NOMO-1 treated with dmso at 0.1 percent for 144 hours (cell line): ENCODE results near the gene ATAD3B.
"Not testable (repeated sequence)": the region's sequence is repeated elsewhere in the genome, so short reads cannot be mapped to it uniquely, and the experiment has no call there.

ENCODE experiments used
- DNase-seq: peaks from one replicate; lab custom pipeline; 2025; ENCODE audit not compliant: unreplicated experiment; lab: John Stamatoyannopoulos, UW

Gene ATAD3B

DNA sequence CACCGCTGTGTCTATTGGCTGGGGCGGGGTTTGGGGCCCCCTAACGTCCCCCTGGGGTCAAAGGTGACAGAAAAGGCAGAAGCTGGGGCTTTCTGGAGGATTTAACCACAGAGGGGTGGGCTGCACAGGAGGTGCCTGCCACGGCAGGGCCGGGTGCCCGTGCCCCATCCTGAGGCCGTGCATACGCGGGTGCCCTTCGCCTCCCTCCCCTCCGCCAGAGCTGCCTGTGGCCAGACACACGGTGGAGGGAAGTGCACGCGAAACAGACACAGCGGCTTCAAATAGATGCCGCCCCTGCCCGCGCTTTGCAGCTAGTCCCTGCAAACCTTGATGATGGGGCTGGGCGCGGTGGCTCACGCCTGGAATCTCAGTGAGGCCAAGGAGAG lies 37.9 kb downstream of the ATAD3B start:
- DNase-seq: not testable (repeated sequence)

DNA sequence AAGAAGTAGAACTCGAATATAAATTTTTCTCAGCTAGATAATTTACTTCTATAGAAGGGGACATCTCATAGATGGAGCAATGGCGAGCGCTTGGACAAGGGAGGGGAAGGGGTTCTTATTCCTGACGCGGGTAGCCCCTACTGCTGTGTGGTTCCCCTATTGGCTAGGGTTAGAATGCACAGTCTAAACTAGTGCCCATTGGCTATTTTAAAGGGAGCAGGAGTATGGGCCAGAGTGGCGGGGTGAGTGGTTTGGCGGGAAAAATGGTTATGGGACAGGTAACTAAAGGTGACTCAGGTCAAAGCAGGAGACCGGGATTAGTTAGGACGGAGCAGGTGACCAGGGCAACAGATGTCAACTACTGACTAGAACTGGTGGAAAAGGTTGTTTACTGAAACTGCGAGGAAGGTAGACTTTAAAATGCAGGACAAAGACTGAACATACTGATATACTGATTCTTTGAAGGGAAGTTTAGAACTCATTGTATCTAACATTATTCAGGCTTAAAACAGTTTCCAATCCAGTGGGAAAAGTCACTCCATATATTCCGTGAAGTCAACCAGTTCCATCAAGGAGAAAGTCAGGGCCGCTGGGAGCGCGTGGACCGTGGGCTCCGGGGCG lies 39.5 kb downstream of the ATAD3B start:
- DNase-seq: no peak

DNA sequence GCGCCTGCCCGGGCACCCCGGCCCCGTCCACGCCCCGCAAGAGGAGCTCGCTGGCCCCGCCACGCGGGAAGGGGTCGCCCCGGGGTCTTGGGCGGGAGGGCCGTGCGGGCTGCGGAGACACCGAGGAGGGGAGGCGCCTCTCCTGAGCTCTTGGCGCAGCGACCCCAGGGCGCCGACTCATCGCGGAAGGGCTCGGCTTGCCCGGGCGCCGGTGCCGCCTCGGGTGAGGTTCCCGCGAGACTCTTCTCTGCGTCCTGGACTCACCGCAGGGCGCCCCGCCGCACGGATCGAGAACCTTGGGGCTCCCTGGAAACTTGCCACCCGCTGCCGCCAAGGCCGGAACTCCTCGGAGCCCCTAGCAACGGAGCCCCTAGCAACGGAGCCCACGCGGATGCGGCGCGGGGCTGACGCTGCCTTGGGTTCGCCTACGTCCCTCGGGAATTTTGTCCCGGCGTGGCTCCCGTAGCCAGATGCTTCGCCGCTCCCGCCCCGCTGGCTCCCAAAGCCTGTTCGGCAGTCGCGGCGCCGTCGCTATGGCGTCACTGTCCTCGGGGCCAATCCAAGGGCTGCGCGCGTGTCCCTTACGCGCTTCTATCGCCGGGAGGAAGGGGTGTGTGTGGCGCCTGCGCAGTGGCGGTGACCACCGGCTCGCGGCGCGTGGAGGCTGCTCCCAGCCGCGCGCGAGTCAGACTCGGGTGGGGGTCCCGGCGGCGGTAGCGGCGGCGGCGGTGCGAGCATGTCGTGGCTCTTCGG lies 40.1 kb downstream of the ATAD3B start, which contains the start of gene ATAD3A:
ATAD3A (plus strand) TSS at position 630 of the 753 bp plus-strand sequence; CDS start at position 737, 107 bp downstream.
- peak; percentile 90 for DNase-seq

DNA sequence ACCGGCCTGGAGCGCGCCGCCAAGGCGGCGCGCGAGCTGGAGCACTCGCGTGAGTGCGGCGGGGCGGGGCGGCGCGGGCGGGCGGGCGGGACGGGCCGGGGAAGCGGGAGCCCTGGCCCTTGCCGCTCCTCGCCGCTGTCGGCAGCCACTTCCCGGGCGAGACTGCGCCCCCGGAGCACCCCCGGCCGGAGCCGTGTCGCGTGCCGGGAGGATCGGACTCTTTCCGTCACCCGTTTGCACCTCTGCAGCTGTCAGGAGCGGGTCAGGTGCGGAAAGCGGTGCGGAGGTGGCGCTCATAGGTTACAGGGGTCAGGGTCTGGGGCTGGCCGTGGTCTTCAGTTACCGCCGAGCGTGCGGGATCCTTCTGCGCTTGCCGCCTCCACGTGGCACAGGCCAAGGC lies 40.9 kb downstream of the ATAD3B start:
- not testable (repeated sequence) for DNase-seq

DNA sequence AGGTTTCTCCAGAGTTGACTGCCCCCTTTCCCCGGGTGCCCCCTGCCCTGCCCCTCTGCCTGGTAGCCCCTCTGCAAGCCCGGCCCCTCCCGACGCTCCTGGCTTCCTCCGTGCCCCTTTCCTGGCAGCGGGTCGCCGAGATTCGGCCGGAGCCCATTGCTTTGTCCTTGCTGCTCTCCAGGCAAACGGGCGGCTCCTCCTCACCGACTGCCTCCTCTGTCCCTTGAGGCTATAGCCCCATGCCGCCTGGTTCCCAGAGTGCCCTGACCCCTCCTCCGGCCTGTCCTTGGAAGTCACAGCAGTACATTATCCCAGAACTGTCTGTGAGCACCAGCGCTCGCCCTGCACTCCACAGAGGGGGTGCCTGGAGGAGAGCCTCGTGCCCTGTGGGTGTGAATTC lies 42.1 kb downstream of the ATAD3B start:
- DNase-seq: not testable (repeated sequence)

DNA sequence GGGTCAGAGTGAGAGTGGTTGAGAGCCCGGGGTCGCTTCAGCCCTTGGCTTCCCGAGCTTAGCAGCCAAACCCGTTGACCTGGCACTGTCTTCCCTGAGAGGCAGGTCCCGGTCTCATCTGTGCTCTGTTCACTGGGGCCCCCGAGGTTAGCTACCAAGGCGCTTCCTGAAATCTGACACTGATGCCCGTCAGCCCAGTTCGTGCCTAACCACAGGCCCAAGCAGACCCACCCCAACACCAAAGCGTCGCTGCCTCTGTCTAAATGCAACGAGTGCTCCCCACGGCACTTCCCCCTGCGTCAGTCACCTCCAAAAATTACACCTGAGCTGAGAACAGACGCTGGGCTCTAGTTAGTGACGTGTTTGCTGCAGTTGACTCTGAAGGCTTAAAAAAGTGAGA lies 42.8 kb downstream of the ATAD3B start:
- not testable (repeated sequence) for DNase-seq

DNA sequence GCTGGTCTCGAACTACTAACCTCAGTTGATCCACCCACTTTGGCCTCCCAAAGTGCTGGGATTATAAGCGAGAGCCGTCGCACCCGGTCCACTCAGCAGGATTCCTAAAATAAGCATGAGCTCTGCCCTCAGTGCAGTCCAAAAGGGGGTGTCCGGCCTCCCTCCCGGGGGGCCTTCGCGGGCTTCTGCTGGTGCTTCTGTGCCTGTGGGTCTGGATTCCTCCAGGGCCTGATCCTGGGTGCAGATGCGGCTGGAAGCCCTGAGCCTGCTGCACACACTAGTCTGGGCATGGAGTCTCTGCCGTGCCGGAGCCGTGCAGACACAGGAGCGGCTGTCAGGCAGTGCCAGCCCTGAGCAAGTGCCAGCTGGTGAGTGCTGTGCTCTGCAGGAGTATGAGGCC lies 45.4 kb downstream of the ATAD3B start:
- not testable (repeated sequence) for DNase-seq

DNA sequence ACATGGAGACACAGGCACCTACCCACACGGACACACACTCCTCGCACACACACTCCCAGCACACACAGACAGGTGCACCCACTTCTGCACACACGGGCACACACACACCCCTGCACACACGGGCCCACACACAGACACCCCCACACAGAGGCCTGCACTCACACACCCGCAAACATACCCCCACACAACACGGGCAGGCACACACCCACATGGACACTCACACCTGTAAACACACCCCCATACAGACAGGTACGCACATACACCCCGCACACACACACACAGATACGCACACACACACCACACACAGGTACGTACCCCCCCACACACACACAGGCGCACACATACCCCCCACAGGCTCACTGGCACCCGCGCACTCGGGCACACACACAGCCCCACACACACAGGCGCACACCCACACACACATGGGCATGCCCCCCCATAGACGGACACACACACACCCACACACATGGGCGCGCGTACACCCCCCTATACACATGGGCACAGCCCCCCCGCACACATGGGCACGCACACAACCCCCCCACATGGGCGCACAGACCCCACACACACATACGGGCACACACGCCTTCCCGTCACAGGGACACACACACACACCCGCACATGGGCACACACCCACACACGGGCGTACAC lies 46.5 kb downstream of the ATAD3B start:
- DNase-seq: no peak

DNA sequence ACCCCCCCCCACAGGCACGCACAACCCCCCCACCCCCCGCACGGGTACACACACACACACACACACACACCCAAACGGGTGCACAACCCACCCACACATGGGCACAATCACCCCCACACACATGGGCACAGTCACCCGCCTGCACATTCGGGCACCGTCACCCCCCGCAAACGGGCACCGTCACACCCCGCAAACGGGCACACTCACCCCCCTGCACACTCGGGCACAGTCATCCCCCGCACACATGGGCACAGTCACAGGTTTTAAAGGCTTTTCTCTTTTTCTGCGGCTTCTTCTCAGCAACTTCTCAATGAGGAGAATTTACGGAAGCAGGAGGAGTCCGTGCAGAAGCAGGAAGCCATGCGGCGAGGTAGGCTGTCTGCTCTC lies 47.0 kb downstream of the ATAD3B start:
- DNase-seq: not testable (repeated sequence)

DNA sequence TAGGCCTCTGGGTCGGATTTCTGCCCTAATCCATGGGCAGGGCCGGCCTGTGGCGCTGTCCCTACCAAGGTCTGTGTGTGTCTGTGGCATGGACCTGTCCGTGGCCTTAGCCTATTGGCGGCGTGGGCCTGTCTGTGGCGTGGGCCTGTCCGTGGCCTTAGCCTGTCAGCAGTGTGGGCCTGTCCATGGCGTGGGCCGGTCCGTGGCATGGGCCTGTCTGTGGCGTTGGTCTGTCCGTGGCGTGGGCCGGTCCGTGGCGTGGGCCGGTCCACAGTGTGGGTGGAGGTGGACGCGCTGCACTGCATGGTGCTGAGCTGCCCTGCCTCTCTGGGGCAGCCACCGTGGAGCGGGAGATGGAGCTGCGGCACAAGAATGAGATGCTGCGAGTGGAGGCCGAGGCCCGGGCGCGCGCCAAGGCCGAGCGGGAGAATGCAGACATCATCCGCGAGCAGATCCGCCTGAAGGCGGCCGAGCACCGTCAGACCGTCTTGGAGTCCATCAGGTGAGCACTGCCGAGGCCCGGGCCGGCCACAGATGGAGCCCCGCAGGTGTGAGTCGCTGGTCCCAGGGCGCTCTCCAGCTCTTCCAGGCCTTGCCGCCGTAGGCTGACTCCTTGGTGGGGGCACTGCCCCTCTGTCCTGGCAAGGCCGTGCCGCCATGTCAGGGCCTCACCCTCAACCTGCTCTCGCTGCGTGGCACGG lies 48.4 kb downstream of the ATAD3B start:
- DNase-seq: not testable (repeated sequence)

DNA sequence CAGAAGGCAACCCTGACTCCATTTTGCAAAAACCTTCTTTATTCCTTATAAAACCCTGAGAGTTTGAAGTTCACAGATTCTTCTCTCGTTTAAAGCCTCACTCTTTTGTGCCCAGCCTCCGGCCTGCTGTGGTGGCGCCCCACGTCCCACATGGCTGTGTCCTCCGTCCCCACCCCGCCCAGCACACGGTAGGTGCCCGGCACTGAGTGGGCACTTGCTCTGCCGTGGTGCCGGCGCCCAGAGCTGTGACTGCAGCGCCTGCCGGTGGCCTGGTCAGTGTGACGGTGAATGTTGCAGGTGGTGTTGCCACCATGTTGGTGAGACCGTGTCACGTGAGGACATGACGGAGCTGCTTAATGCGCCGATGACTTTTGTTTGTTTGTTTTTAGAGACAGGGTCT lies 49.8 kb downstream of the ATAD3B start:
- DNase-seq: no peak

DNA sequence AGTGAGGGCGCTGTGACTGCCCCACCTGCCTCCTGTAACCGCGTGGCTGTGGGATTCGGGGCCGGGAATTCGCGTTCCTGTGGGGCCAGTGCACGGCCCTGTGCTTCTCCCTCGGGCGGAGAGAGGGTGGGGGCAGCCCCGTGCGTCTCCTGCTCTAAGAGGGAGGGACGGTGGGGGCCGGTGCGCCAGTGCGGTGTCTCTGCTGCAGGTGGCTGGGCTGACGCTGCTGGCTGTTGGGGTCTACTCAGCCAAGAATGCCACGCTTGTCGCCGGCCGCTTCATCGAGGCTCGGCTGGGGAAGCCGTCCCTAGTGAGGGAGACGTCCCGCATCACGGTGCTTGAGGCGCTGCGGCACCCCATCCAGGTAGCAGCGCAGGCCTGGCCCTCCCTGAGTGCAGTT lies 51.0 kb downstream of the ATAD3B start:
- not testable (repeated sequence) for DNase-seq

DNA sequence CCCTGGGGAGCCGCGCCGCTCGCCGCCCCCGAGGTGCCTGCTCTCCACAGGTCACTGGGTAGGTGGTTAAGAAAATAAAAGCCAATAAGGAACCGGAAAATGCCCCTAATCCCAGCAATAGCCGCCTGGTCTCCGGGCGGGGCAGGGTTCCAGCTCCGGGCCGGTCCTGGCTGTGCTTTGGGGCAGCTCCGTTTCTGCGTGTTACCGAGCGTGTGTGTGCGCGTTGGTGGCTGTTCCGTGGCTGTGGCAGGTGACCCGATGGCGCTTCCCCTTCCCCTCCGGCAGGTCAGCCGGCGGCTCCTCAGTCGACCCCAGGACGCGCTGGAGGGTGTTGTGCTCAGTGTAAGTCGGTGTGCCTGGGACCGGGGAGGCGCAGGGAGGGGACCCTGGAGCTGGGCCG lies 51.7 kb downstream of the ATAD3B start:
- not testable (repeated sequence) for DNase-seq

DNA sequence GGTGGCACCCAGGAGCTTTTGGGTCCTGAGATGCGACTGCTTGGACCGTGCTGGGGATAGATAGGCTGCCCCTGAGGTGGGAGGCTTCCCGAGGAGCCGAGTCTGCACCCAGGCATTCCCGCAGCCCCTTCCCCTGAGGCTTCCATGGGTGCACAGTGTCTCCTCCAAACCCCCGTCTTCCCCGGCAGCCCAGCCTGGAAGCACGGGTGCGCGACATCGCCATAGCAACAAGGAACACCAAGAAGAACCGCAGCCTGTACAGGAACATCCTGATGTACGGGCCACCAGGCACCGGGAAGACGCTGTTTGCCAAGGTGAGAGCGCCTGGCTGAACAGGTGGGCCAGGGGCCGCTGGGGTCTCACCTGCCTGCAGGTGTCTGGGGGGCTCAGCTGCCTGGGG lies 52.1 kb downstream of the ATAD3B start:
- not testable (repeated sequence) for DNase-seq

DNA sequence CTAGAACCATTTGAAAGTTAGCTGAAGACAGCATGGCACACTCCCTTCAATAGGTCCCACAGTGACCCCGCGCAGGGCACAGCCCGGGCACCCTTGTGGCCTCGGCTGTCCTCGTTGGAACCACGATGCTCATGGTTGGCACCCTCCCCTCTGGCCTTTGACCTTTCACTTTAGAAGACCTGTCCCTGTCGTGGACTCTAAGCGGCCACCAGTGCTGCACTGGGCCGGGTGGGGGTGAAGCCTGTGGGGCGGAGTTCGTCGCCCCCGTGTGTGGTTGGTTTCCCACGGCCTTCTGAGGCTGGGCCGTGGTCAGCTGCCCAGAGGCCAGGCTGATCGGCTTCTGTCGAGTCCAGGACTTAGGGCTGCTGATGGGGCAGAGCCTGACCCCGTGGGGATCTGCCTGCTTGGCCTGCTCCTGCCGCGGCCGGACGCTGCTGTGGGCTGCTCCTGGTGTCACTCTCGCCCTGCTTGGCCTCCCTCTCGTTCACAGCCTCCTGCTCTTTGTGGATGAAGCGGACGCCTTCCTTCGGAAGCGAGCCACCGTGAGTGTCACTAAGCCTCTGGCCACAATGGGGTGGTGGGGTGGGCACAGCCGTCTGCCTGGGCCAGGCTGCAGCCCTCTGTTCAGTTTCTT lies 53.3 kb downstream of the ATAD3B start:
- not testable (repeated sequence) for DNase-seq

DNA sequence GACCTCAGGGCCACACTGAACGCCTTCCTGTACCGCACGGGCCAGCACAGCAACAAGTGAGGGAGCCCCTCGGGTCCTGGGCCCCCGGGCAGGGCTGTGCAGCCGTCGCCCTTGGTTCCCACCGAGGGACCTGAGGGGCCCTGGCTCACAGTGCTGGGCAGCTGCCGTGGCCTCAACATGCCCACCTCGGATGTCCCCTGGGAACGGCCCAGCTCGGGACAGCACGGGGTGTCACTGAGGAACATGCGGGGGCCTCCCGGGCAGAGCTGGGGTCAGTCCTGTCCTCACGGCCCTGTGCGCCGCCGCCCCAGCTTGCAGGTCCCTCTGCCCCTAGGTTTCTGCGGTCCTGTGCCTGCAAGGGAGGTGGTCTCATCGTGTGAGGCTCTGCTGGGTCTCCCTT lies 54.9 kb downstream of the ATAD3B start:
- not testable (repeated sequence) for DNase-seq

DNA sequence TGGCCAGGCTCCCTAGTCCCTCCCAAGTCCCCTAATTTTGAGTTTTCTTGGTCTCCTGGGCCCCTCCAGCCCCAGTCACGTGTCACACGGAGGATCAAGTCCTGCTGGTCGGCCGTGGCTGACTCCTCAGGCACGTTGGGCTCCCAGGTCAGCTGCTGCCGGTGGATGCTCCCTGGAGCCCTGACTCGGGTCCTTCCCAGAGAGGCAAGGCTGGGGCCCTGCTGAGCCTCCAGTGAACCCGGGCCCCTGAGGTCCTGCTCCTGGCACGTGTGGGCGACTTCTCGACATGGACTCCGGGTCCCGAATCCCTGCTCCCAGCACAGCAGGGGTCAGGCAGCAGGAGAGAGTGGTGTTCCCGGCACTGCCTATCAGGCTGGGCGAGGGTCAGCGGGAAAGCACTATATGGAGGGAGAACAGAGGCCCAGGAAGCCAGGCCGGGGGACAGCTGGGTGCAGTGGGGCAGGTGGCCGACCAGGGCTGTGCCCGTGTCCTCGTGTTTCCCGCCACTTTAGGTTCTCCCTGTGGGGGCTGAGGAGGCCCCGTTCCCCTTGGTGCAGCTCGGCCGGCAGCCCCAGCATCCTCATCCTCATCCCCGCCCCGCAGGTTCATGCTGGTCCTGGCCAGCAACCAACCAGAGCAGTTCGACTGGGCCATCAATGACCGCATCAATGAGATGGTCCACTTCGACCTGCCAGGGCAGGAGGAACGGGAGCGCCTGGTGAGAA lies 55.7 kb downstream of the ATAD3B start:
- no peak for DNase-seq

DNA sequence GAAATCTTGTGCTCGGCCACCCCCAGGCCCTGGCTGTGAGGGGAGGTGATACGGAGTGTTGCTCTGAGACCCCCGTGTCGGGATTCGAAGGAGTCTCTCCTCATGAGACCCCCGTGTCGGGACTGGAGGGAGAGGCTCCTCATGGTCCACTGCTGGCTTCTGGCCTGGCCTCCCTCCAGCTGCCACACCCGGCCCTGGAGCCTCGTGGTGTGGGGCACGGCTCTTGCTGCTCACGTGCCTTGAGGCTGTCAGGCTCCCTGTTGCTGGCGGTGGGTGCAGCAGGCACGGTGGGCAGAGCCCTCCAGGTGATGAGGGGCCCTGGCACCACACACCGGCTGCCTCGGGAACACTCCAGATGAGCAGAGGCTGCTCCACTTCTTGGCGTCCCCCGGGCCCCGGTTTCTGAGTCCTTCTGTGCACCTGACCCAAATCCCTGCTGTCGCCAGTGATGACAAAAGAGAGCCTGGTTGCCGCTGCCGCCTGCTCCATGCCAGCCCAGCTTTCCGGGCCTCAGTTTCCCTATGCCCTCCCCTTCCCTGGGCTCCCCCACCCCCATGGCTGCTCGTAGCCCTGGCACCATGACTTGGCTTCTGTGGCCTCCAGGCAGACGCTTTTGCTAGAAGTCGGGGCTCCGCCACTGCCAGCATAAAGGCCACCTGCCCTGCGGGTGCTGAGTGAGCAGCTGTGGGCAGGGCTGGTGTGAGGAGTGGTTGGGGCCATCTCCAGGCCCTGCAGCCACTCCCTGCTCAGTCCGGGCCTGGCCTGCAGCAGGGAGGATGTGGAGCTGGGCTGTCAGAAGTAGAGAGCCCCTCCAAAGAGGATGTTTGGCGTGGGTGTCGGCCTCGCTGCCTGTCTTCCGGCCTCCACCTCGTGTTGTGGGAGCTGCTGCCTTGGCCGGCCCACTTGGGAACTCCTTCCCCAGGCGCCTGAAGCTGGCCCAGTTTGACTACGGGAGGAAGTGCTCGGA lies 57.0 kb downstream of the ATAD3B start:
- no peak for DNase-seq

DNA sequence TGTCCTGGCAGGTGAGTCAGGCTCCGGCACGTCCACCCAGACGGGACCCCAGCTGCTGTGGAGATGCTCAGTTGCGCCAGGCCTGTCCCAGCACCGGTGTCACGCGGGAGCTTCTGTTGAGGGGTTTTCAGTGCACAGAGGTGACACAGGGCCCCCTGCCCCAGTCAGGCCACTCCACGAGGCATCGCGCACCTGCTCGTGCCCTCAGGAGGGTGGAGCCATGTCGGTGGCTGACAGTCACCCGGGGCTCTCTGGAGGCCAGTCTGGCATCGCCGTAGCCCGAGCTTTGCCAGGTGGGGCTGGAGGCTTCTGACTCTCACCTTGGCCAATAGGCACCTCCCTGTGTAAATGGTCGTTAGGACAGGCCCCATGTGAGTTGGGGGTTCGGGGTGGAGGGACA lies 57.8 kb downstream of the ATAD3B start:
- DNase-seq: no peak
